Measurements from ENCODE around the gene SLC51B. TPM values are rescaled to one million over a fixed set of nuclear protein-coding genes. Genes with fewer than 3 reads are reported as not detected.
"Not testable (repeated sequence)": the region's sequence is repeated elsewhere in the genome, so short reads cannot be mapped to it uniquely, and the experiment has no call there.

Gene SLC51B
- total RNA-seq, 1 donor from 2014 or later: not detected

GRCh38 chr15:65066001-65066634, 20.9 kb downstream of the SLC51B start:
- no peak for DNase-seq (ENCODE audit: low spot score)

- no peak for DNase-seq (ENCODE audit: low spot score)
Observed at GRCh38 chr15:65066635-65067316, 21.6 kb downstream of the SLC51B start.

- no peak for DNase-seq (ENCODE audit: low spot score)
Observed at GRCh38 chr15:65067317-65067644, 22.1 kb downstream of the SLC51B start.

- DNase-seq (ENCODE audit: low spot score): no peak
Observed at GRCh38 chr15:65067645-65068402, 22.6 kb downstream of the SLC51B start, which contains the start of gene RASL12. TSS of gene RASL12 (minus strand) at chr15:65067991. CDS start at chr15:65067835, 156 bp downstream.

GRCh38 chr15:65068403-65068788, 23.2 kb downstream of the SLC51B start:
- DNase-seq (ENCODE audit: low spot score): no peak

- DNase-seq (ENCODE audit: low spot score): no peak
Observed at GRCh38 chr15:65069179-65069578, 24.0 kb downstream of the SLC51B start.

- DNase-seq (ENCODE audit: low spot score): no peak
Observed at GRCh38 chr15:65069779-65070546, 24.8 kb downstream of the SLC51B start.

GRCh38 chr15:65071381-65071811, 26.2 kb downstream of the SLC51B start:
- no peak for DNase-seq (ENCODE audit: low spot score)

- no peak for DNase-seq (ENCODE audit: low spot score)
Observed at GRCh38 chr15:65072027-65072426, 26.8 kb downstream of the SLC51B start.

- no peak for DNase-seq (ENCODE audit: low spot score)
Observed at GRCh38 chr15:65072617-65073016, 27.4 kb downstream of the SLC51B start.

GRCh38 chr15:65074946-65075345, 29.8 kb downstream of the SLC51B start:
- not testable (repeated sequence) for DNase-seq (ENCODE audit: low spot score)

- not testable (repeated sequence) for DNase-seq (ENCODE audit: low spot score)
Observed at GRCh38 chr15:65075607-65076395, 30.6 kb downstream of the SLC51B start.

GRCh38 chr15:65076486-65077290, 31.5 kb downstream of the SLC51B start, which contains the start of gene KBTBD13:
TSS of gene KBTBD13 (plus strand) at chr15:65076746. CDS start at chr15:65076816, 70 bp downstream.
- no peak for DNase-seq (ENCODE audit: low spot score)

- DNase-seq (ENCODE audit: low spot score): no peak
Observed at GRCh38 chr15:65077291-65077980, 32.2 kb downstream of the SLC51B start.

- DNase-seq (ENCODE audit: low spot score): no peak
Observed at GRCh38 chr15:65077981-65078352, 32.8 kb downstream of the SLC51B start.

- DNase-seq (ENCODE audit: low spot score): no peak
Observed at GRCh38 chr15:65079580-65079979, 34.4 kb downstream of the SLC51B start.

- no peak for DNase-seq (ENCODE audit: low spot score)
Observed at GRCh38 chr15:65081270-65081669, 36.1 kb downstream of the SLC51B start.

- no peak for DNase-seq (ENCODE audit: low spot score)
Observed at GRCh38 chr15:65081758-65082157, 36.6 kb downstream of the SLC51B start.

GRCh38 chr15:65082303-65082953, 37.2 kb downstream of the SLC51B start:
- no peak for DNase-seq (ENCODE audit: low spot score)
